NCI-H69 (cell line): Measurements from ENCODE around the gene NKX3-2.

Experiments
- DNase-seq: peaks from one replicate; lab custom pipeline; 2025; lab: John Stamatoyannopoulos, UW

Gene NKX3-2

DNA sequence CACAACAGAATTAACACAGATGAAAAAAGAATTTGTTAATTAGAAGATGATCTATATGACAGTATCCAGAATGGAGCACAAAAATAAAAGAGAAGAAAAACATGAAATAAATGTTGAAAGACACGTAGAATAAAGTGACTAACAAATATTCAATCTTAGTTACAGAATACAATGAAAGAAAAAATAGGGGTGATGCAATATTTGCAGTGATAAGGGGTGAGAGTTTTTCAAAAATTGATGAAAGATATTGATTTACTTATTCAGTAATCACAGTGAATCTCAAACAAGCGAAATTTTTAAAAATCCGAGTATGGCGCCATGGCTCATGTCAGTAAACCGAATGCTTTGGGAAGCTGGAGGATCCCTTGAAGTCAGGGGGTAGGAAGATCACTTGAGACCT is 39.9 kb downstream of the NKX3-2 start:
- DNase-seq, result no peak

DNA sequence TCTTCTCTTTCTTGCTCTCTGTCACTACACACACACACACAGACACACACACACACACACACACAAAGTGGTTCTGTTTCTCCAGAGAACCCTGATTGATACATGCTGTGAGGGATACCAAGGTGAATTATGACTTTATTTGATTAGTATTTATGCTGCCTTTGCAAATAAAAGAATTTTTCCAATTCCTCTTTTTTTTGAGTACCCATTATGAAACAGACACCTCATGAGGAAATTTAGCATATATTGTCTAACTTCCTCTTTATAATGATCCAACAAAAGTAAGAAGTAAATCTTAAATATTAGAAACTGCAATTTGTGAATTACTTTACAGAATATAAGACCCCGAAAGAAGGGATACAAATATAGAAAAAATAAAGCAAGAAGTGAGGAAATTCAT is 45.8 kb downstream of the NKX3-2 start:
- DNase-seq, result peak; percentile 9

GRCh38 chr4:13496605-13497004 is 47.7 kb downstream of the NKX3-2 start:
- DNase-seq, result peak; percentile 84

DNA sequence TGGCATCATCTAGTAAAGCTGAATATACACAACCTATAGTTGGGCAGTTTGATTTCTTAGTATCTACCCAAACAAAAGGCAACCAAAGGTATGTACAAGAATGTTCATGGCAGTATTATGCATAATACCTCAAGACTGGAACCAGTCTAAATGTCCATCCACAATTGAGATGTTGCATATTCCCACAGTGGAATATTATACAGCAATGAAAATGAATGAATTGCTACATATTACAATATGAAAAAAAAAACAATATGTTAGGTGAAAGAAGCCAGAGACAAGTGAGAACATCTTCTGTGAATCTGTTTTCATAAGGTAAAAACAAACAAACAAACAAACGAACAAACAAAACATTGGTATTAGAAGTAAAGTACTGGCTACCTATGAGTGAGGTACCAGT is 48.6 kb downstream of the NKX3-2 start:
- no peak for DNase-seq

GRCh38 chr4:13493793-13494192 is 50.5 kb downstream of the NKX3-2 start:
- peak; percentile 4 for DNase-seq

GRCh38 chr4:13492747-13493146 is 51.6 kb downstream of the NKX3-2 start:
- DNase-seq, result no peak
